Neural cell (in vitro differentiated cells): Measurements from ENCODE around the gene SERINC2. TPM values are rescaled to one million over a fixed set of nuclear protein-coding genes. Genes with fewer than 3 reads are reported as not detected.

Source experiments
- H2AFZ ChIP-seq: fragments of 200-600, 300-800 bp; sonication (generic), shearing (Covaris generic); 2 replicates; pipeline ENCODE4 v1.6.0; 2014; ENCODE audit warnings: low read depth, mild to moderate bottlenecking, antibody characterized with exemption, low read length, moderate library complexity
- H3F3A ChIP-seq: fragments of 200-600 bp; shearing (Covaris generic); 2 replicates; pipeline ENCODE4 v1.6.1; 2016; ENCODE audit warnings: mild to moderate bottlenecking, moderate library complexity, mixed read lengths, antibody characterized with exemption, low read length; ENCODE audit not compliant: insufficient read depth, poor library complexity, severe bottlenecking
- H3K27ac ChIP-seq: fragments of 200-600, 300-800 bp; sonication (generic), shearing (Covaris generic); 2 replicates; pipeline ENCODE4 v1.5.1; 2014; ENCODE audit warnings: mild to moderate bottlenecking, low read length, moderate library complexity
- H3K27me3 ChIP-seq: fragments of 300-800, 200-600 bp; sonication (generic), shearing (Covaris generic); 2 replicates; pipeline ENCODE4 v1.6.0; 2014; ENCODE audit warnings: mild to moderate bottlenecking, low read depth, low read length, moderate library complexity; ENCODE audit not compliant: insufficient read depth
- H3K36me3 ChIP-seq: fragments of 300-800, 200-600 bp; sonication (generic), shearing (Covaris generic); 2 replicates; pipeline ENCODE4 v1.5.1; 2014; ENCODE audit warnings: mild to moderate bottlenecking, antibody characterized with exemption, low read length, moderate library complexity; ENCODE audit not compliant: insufficient read depth
- H3K4me2 ChIP-seq: fragments of 300-800, 200-600 bp; sonication (generic), shearing (Covaris generic); 2 replicates; pipeline ENCODE4 v1.6.0; 2014; ENCODE audit warnings: mild to moderate bottlenecking, low read length
- H3K4me3 ChIP-seq: fragments of 300-800, 200-600 bp; sonication (generic), shearing (Covaris generic); 2 replicates; pipeline ENCODE4 v1.5.1; 2014; ENCODE audit warnings: mild to moderate bottlenecking, low read length, moderate library complexity
- H3K79me2 ChIP-seq: fragments of 200-600 bp; shearing (Covaris generic); replicated peaks from 2 replicates; pipeline ENCODE4 v1.6.0; 2014; ENCODE audit warnings: mild to moderate bottlenecking, low read length, moderate library complexity; ENCODE audit not compliant: insufficient read depth
- H3K9ac ChIP-seq: fragments of 300-800, 200-600 bp; sonication (generic), shearing (Covaris generic); 2 replicates; pipeline ENCODE4 v1.6.1; 2016; ENCODE audit warnings: mild to moderate bottlenecking, low read length, mixed read lengths
- H3K9me2 ChIP-seq: fragments of 200-600 bp; shearing (Covaris generic); 2 replicates; pipeline ENCODE4 v1.6.1; 2016; ENCODE audit warnings: mild to moderate bottlenecking, low read length, mixed read lengths; ENCODE audit not compliant: insufficient read depth
- H3K9me3 ChIP-seq: fragments of 200-600, 300-800 bp; sonication (generic), shearing (Covaris generic); 2 replicates; pipeline ENCODE4 v1.6.1; 2016; ENCODE audit warnings: mild to moderate bottlenecking, mixed run types, low read length, moderate library complexity, mixed read lengths
- H4K20me1 ChIP-seq: fragments of 200-600 bp; shearing (Covaris generic); 2 replicates; pipeline ENCODE4 v1.6.1; 2016; ENCODE audit warnings: mild to moderate bottlenecking, mixed run types; ENCODE audit not compliant: insufficient read depth
- EP300 ChIP-seq: fragments of 450-650 bp; conservative IDR thresholded peaks from 2 replicates; pipeline ENCODE4 v1.6.1; 2014; ENCODE audit warnings: antibody characterized with exemption, mild to moderate bottlenecking, moderate library complexity; ENCODE audit not compliant: poor library complexity, severe bottlenecking
- EZH2 ChIP-seq: fragments of 200-600, 300-800 bp; shearing (Covaris generic), sonication (generic); IDR thresholded peaks from 2 replicates; pipeline ENCODE4 v1.6.1; 2014; ENCODE audit warnings: antibody characterized with exemption, low read length, borderline replicate concordance, mild to moderate bottlenecking; ENCODE audit not compliant: insufficient read depth, poor library complexity, severe bottlenecking
- MXI1 ChIP-seq: fragments of 450-650 bp; conservative IDR thresholded peaks from 2 replicates; pipeline ENCODE4 v1.6.1; 2014; ENCODE audit warnings: antibody characterized with exemption, mild to moderate bottlenecking; ENCODE audit not compliant: poor library complexity, severe bottlenecking
- POLR2AphosphoS5 ChIP-seq: IDR thresholded peaks from 2 replicates; pipeline ENCODE4 v1.6.1; 2012
- RAD21 ChIP-seq: fragments of 450-650 bp; conservative IDR thresholded peaks from 2 replicates; pipeline ENCODE4 v1.6.1; 2014; ENCODE audit warnings: antibody characterized with exemption, mild to moderate bottlenecking, moderate library complexity
- SMC3 ChIP-seq: fragments of 450-650 bp; conservative IDR thresholded peaks from 2 replicates; pipeline ENCODE4 v1.6.1; 2014; ENCODE audit warnings: antibody characterized with exemption, mild to moderate bottlenecking, moderate library complexity; ENCODE audit not compliant: poor library complexity
- TAF1 ChIP-seq: IDR thresholded peaks from 2 replicates; pipeline ENCODE4 v1.6.1; 2012; ENCODE audit warnings: low read depth
- polyA plus RNA-seq: library from polyadenylated mRNA; depleted of rRNA; stranded (reverse); fragments of >200 nt; gene quantifications from 2 replicates; pipeline ENCODE4 v1.2.3, GENCODE V29; 2014
- TF ChIP-seq, protein P1 (sequence below): IDR thresholded peaks from 2 replicates; pipeline ENCODE4 v1.6.1; 2012; ENCODE audit warnings: borderline replicate concordance
- TF ChIP-seq, protein P2 (sequence below): fragments of 450-650 bp; IDR thresholded peaks from 2 replicates; pipeline ENCODE4 v1.5.1; 2014; ENCODE audit warnings: antibody characterized with exemption, mild to moderate bottlenecking, moderate library complexity; ENCODE audit not compliant: poor library complexity, severe bottlenecking

SERINC2 gene
- polyA plus RNA-seq, 1 donor from 2014 or later, result 8.6 TPM

GRCh38 chr1:31424568-31424967 lies 11.6 kb downstream of the SERINC2 start:
- no peak overlapping the region for H3K27ac ChIP-seq
- H3K79me2 ChIP-seq, result peaks cover 3% of the 10 kb centered on the region
- H3K4me2 ChIP-seq, result no peak overlapping the region
- no peaks in the 10 kb centered on the region for H3K9me3 ChIP-seq
- no peak overlapping the region for H3K9ac ChIP-seq
- TF ChIP-seq EZH2 (no peak), SMC3 (no peak), MXI1 (no peak), EP300 (no peak), POLR2AphosphoS5 (no peak)
- no peaks in the 10 kb centered on the region for H3K9me2 ChIP-seq
- H3F3A ChIP-seq, result no peaks in the 10 kb centered on the region
- H3K36me3 ChIP-seq, result no peaks in the 10 kb centered on the region
- H2AFZ ChIP-seq, result no peak overlapping the region
- H3K4me3 ChIP-seq, result no peak overlapping the region
- no peaks in the 10 kb centered on the region for H4K20me1 ChIP-seq
- H3K27me3 ChIP-seq, result no peaks in the 10 kb centered on the region

GRCh38 chr1:31425301-31426081 lies 12.5 kb downstream of the SERINC2 start:
- Histone ChIP-seq H3K27ac (no peak overlapping the region), H3K79me2 (peaks cover 2% of the 10 kb centered on the region), H4K20me1 (no peaks in the 10 kb centered on the region), H3K9me3 (no peaks in the 10 kb centered on the region), H3K9me2 (no peaks in the 10 kb centered on the region), H3F3A (no peaks in the 10 kb centered on the region), H3K9ac (no peak overlapping the region), H2AFZ (no peak overlapping the region), H3K4me3 (no peak overlapping the region), H3K4me2 (no peak overlapping the region), H3K27me3 (no peaks in the 10 kb centered on the region), H3K36me3 (no peaks in the 10 kb centered on the region)
- TF ChIP-seq MXI1 (no peak), EZH2 (no peak), TAF1 (no peak), EP300 (no peak), POLR2AphosphoS5 (no peak), SMC3 (no peak), RAD21 (no peak)
- TF ChIP-seq, protein P1, sequence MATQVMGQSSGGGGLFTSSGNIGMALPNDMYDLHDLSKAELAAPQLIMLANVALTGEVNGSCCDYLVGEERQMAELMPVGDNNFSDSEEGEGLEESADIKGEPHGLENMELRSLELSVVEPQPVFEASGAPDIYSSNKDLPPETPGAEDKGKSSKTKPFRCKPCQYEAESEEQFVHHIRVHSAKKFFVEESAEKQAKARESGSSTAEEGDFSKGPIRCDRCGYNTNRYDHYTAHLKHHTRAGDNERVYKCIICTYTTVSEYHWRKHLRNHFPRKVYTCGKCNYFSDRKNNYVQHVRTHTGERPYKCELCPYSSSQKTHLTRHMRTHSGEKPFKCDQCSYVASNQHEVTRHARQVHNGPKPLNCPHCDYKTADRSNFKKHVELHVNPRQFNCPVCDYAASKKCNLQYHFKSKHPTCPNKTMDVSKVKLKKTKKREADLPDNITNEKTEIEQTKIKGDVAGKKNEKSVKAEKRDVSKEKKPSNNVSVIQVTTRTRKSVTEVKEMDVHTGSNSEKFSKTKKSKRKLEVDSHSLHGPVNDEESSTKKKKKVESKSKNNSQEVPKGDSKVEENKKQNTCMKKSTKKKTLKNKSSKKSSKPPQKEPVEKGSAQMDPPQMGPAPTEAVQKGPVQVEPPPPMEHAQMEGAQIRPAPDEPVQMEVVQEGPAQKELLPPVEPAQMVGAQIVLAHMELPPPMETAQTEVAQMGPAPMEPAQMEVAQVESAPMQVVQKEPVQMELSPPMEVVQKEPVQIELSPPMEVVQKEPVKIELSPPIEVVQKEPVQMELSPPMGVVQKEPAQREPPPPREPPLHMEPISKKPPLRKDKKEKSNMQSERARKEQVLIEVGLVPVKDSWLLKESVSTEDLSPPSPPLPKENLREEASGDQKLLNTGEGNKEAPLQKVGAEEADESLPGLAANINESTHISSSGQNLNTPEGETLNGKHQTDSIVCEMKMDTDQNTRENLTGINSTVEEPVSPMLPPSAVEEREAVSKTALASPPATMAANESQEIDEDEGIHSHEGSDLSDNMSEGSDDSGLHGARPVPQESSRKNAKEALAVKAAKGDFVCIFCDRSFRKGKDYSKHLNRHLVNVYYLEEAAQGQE, result no peak
- TF ChIP-seq, protein P2, sequence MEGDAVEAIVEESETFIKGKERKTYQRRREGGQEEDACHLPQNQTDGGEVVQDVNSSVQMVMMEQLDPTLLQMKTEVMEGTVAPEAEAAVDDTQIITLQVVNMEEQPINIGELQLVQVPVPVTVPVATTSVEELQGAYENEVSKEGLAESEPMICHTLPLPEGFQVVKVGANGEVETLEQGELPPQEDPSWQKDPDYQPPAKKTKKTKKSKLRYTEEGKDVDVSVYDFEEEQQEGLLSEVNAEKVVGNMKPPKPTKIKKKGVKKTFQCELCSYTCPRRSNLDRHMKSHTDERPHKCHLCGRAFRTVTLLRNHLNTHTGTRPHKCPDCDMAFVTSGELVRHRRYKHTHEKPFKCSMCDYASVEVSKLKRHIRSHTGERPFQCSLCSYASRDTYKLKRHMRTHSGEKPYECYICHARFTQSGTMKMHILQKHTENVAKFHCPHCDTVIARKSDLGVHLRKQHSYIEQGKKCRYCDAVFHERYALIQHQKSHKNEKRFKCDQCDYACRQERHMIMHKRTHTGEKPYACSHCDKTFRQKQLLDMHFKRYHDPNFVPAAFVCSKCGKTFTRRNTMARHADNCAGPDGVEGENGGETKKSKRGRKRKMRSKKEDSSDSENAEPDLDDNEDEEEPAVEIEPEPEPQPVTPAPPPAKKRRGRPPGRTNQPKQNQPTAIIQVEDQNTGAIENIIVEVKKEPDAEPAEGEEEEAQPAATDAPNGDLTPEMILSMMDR, result no peak
